22Rv1 (cell line): ENCODE results near the gene ATF3.

Experiments used
- H3K27ac ChIP-seq: fragments of 450-650 bp; 2 replicates; pipeline ENCODE4 v1.5.1; 2017
- ZFX ChIP-seq: fragments of 450-650 bp; IDR thresholded peaks from 2 replicates; pipeline ENCODE4 v1.6.1; 2017; ENCODE audit warnings: antibody characterized with exemption, borderline replicate concordance
- TF ChIP-seq, protein P1 (sequence below): fragments of 450-650 bp; IDR thresholded peaks from 2 replicates; pipeline ENCODE4 v1.5.1; 2017; ENCODE audit warnings: mild to moderate bottlenecking

ATF3 gene

DNA sequence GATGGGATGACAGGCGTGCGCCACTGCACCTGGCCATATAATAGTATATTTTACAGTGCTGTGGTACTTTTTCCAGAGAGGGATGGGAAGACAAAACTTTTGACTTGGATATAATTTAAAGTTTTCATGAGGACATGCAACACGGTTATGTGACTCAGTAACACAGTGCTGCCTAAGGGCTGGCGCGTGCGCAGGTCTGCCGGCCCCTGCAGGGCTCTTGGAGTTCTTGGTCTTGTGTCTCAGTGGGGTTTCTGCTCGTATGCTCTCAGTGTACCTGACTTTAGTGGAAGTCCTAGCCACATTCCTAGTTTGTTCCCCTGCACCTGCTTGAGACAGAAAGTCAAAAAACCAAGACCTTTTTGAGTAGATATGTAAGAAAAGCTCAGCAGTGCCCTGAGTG is 27.5 kb upstream of the ATF3 start:
- H3K27ac ChIP-seq, result no peak overlapping the region
- TF ChIP-seq, protein P1, sequence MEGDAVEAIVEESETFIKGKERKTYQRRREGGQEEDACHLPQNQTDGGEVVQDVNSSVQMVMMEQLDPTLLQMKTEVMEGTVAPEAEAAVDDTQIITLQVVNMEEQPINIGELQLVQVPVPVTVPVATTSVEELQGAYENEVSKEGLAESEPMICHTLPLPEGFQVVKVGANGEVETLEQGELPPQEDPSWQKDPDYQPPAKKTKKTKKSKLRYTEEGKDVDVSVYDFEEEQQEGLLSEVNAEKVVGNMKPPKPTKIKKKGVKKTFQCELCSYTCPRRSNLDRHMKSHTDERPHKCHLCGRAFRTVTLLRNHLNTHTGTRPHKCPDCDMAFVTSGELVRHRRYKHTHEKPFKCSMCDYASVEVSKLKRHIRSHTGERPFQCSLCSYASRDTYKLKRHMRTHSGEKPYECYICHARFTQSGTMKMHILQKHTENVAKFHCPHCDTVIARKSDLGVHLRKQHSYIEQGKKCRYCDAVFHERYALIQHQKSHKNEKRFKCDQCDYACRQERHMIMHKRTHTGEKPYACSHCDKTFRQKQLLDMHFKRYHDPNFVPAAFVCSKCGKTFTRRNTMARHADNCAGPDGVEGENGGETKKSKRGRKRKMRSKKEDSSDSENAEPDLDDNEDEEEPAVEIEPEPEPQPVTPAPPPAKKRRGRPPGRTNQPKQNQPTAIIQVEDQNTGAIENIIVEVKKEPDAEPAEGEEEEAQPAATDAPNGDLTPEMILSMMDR, result no peak
- TF ChIP-seq ZFX, result no peak

DNA sequence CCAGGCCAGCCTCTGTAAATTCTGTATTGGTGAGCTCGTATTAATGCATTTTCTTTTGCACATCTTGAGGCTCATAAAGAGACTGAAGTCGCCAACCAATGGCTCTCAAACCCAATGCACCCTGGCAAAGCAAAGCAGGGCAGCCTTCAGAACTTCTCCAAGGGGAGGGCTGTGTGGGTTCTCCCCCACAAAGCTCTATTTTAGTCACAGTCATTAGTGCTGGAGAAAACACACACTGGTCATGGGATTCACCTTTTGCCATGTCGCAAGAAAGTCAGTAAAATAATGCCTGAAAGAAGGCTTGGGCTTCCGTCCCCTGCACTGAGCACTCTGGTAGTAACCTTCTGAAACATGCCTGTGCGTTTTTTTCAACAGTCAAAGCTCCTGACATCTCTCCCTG is 26.3 kb upstream of the ATF3 start:
- no peak overlapping the region for H3K27ac ChIP-seq
- no peak for TF ChIP-seq ZFX
- TF ChIP-seq, protein P1, result no peak

DNA sequence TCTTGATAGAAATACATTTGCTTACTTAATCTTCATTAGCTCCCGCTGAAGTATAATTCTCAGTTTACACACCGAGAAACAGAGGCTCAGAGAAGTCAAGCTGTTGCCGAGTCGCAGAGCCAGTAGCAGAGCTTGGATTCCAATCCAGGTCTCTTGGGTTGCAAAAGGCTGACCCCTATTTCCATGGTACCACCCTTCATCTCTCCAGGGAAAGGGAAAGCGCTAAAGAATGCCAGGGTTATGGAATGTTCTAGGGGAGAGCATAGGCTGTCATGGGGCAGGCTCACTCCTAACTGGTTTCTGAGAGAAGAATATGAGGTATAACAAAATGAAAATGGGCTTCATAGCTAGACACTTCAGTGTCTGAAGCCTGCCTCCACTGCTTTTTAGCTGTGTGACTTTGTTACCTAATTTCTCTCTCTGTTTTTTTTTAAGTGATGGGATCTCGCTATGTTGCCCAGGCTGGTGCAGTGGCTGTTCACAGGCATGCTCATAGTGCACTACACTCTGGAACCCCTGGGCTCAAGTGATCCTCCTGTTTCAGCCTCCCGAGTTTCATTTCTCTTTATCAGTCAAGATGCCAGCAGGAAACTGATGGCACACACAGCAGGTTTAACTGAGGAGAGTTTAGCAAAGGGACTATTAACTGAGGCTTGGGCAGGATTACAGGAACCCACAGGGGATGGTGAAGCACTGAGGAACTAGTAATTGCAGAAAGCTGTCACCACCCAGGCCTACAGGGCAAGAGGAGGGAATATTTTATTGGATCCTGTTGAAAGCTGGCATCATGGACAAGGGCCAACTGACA is 25.5 kb upstream of the ATF3 start:
- TF ChIP-seq, protein P1, result no peak
- no peak for TF ChIP-seq ZFX
- H3K27ac ChIP-seq, result no peak overlapping the region

DNA sequence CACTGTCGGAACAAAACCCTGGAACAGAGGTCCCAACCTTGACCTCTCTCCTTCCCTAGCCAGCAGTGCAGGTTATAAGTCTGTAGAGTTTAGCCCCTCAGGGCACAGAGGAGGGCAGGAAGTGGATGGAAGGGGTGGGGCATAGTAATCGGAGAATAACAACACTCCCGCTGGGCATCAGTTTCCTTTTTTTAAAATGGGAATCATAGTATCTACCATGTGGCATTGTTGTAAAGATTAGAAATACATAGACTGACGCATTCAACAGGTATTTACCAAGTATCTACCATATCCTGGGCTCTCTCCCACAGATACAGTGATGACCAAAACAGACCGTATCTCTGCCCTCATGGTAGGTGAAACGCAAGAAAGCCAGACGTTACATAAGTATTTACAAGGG is 24.9 kb upstream of the ATF3 start:
- no peak for TF ChIP-seq ZFX
- TF ChIP-seq, protein P1, result no peak
- no peak overlapping the region for H3K27ac ChIP-seq

DNA sequence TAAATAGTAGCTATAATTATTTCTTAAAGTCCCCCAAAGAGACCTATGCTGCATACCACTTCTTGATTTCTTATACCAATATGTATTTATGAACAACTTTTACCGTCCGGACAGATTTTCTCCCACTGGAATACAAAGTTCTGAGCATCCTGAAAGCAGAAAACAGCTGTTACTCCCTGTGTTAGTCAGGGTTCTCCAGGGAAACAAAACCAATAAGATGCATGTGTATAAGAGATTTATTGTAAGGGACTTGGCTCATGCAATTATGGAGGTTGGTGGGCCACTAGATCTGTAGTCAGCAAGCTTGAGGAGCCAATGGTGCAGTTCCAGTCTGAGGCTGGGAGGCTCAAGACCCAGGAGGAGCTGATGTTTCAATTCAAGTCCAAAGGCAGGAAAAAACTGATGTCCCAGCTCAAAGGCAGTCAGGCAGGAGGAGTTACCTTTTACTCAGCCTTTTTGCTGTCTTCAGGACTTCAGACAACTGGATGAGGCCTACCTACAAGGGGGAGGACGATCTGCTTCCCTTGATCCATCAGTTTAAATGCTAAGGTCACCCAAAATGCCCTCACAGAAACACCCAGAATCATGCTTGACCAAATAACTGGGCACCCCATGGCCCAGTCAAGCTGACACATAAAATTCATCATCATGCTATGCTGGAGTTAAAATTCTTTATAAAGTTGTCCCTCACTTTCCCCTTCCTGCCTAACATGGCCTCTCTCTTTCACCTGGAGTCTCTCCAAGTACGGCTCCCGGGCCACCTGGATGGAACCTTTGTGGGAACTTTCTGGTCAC is 24.3 kb upstream of the ATF3 start:
- H3K27ac ChIP-seq, result no peak overlapping the region

DNA sequence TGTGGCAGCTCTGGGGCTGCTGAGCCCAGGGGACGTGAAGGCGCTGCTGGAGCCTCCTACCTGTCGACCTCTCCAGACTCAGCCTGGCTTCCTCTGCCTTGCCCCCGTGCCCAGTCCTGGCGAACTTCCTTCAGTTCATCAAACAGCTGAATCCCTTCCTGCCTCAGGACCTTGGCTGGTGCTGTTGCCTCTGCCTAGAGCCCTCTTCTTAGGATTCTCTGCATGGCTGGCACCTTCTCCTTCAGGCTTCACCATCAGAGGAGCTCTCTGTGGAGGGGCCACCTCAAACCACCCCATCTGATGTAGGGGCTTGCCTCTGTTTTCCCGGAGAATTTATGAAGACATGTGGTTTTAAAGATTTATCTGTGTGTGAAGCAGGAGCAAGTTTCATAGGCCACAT is 23.4 kb upstream of the ATF3 start:
- TF ChIP-seq, protein P1, result no peak
- no peak for TF ChIP-seq ZFX
- H3K27ac ChIP-seq, result no peak overlapping the region

More for the DNA sequence above, 24.3 kb upstream of the ATF3 start:
- no peak for TF ChIP-seq ZFX
- TF ChIP-seq, protein P1, result no peak
